GM10847 (cell line): ENCODE results near the gene PCGF3.
A peak's percentile ranks its signal among the peaks of the same experiment; 100 is the strongest.

Source experiments
- POLR2A ChIP-seq: IDR thresholded peaks from 2 replicates; pipeline ENCODE4 v1.6.1; 2011; ENCODE audit not compliant: insufficient read length; ENCODE audit errors: extremely low read depth

PCGF3 gene

DNA sequence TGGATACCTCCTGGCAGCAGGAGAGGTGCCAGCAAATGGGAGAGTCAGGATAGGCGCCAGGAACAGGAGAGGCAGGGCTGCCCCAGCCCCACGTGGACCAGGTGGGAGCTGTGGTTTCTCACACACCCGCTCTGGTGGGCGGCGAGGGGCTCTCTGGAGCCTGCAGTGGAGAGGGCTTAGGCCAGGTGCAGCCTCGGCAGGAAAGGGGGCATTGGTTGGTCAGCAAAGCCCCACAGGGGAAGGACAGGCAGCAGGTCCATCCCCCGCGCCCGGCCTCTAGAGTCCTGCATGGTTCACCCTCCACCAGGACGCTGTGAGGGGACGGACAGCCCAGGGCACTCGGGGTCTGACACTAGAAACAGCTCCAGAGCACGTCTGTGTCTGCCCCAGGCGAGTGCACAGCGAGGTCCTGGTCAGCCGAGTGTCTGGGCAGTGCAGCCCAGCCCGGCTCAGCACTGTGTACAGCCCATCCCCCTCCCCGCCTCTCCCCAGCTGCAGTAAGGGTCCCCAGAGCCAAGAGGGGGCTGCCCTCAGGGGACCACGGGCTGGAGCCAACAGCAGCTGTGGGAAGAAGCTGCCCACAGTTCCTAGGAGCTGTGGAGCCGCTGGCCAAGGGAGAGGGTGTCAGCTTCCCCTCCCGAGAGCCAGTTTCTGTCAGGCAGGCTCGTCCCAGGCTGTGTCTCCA lies 39.7 kb upstream of the PCGF3 start:
- TF ChIP-seq POLR2A = no peak

DNA sequence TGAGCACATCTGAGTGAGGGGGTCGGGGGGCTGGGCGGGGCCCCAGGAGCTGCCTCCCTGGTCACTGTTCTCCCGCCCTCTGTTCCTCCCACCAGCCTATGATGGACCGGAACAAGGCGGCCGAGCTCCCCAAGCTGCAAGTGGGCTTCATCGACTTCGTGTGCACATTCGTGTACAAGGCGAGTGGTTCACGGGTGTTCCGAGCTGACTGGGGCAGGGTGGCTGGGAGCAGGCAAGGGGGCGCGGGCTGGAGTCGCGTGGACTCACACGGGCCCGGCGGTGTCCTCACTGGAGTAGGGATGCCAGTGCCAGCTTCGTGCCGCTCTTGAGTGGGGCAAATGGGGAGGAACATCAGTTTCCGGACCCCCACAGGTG lies 39.2 kb upstream of the PCGF3 start:
- no peak for TF ChIP-seq POLR2A

DNA sequence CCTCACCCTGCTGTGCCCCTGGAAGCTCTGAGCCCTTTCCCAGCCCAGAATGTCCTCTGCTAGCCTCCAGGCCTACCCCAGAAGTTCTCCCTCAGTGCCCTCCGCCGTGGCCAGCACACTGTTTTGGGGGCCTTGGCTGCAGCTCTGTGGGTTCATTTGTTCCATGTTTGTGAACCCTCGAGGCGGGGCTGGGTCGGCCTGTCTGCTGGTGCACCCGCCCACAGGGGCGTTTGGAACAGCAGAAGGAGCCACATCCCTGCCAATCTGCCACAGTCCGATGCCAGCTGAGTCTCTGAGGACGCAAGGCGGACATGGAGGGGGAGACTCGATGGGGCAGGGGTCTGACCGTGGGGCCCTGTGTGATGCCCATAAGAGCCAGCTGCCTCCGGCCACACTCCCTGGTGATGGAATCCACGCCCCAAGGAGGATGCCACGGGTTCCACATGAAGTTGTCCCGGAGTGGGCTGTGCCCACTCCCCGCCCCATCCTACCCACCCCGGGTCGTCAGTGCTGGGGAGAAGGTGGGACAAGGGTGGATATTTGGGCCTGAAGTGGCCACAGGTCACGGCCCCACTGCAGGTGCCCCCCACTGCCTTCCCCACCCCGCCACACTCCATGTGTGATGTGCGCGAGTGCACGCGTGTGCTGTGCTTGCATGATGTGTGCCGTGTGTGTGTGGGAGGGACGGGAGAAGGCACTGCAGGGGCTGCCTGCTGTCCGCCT lies 38.6 kb upstream of the PCGF3 start:
- no peak for TF ChIP-seq POLR2A

DNA sequence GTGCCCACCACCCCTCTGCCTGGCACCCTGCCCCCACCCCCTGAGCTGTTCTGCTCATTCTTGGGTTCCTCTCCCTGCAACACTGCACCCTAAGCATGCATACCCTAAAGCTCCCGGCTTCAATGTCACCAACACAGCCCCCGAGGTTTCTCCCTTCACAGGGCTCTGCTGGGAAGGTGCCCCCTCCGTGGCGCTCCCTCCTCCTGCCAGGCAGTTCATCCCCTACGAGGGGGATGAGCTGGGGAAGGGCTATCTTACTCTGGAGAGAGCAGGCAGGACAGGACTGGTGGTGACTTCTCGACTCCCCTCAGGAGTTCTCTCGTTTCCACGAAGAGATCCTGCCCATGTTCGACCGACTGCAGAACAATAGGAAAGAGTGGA lies 38.1 kb upstream of the PCGF3 start:
- no peak for TF ChIP-seq POLR2A

DNA sequence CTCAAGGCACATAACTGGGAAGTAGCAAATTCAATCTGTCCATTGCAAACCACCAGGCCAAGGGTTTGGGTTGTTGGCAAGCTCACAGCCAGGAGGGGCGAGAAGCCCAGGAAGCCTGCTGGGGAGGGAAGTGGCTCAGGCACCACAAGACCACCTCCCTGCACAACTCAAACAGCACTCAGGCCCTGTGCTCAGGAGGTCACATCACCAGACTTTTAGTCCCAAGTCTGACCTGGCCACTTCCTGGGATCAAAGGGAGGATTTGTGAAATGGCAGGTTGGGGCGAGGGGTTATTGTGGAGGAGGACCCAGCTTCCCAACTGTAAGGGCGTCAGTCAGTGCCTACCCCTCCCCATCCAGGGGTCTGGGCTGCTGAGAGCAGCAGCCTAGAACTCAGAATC lies 33.9 kb upstream of the PCGF3 start:
- no peak for TF ChIP-seq POLR2A

DNA sequence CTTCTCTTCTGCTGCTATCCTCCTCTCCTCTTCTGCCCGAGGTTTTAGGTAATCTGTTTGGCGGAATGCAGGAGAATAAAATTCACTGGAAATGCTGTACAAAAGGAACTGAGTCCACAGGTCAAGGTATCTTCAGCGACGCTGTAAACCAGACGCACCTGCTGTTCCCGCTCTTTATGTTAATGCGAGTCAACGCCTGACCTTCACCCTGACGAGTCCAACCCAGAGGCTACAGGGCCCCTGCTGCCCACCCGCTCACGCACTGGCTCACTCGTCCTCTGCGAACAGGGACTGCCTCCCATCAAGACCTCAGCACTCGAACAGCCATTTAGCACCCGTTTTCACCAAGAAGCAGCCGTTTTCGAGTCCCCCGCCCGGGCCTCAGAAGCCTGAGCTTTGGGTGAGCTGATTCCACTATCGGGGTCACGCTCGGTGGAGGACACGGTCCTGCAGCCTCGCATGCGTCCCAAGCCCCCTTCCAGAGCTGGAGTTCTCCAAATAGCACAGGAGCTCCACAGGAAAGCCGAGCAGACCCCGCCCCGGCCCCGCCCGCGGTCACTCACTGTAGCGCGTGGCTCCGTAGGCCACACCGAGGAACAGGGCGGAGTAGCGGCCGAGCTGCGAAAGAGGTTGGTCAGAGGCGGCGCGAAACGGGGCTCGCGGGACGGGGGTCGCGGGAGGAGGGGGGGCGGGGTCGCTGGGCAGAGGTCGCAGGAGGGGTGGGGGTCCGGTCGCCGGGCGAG lies 32.1 kb upstream of the PCGF3 start:
- TF ChIP-seq POLR2A = no peak

DNA sequence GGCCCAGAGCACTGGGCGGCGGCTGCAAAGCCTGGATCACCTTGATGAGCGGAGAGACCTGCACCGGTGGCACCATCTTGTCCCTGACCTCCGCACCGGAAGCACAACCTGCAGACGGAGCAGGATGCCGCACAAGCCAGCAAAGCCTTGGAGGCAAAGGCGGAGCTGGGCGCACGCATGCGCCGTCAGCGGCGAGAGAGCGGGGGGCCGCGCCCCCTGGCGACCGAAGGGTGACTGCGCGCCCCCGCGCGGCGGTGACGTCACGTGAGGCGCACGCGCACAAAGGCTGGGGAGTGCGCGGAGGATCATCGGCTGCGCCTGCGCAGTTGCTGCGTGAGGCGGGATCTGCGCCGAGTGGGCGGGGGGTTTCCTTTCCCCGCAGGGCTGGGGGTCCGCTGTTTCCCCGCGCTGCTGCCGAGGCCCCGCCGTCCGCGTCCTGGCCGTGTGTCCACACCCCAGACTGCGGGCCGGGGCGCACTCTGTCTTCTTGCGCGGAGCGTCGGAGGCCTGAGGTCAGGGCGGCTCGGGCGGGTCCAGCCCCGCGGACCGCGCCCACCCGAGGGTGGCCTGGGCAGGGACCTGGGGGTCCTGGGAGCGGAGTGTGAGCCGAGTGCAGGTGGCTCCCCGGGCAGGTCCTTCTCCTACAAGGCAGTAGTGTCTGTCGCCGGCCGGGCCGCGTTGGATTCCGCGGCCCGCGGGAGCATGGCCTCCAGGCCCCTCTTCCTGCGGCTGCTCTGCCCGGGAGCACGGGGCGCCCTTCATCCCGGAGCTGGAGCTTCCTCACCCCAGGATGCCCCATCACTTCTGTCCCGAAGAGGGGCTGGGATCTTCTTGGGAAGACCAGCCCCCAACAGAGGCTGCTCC lies 31.2 kb upstream of the PCGF3 start, which contains the start of the genes ATP5ME and MYL5:
TSS of gene ATP5ME (minus strand) at position 105 of the 864 bp plus-strand sequence. CDS start at position 76, 29 bp downstream.
TSS of gene MYL5 (plus strand) at position 371 of the 864 bp plus-strand sequence. CDS start 3,485 bp downstream, outside the sequence.
- peak; percentile 67 for TF ChIP-seq POLR2A

DNA sequence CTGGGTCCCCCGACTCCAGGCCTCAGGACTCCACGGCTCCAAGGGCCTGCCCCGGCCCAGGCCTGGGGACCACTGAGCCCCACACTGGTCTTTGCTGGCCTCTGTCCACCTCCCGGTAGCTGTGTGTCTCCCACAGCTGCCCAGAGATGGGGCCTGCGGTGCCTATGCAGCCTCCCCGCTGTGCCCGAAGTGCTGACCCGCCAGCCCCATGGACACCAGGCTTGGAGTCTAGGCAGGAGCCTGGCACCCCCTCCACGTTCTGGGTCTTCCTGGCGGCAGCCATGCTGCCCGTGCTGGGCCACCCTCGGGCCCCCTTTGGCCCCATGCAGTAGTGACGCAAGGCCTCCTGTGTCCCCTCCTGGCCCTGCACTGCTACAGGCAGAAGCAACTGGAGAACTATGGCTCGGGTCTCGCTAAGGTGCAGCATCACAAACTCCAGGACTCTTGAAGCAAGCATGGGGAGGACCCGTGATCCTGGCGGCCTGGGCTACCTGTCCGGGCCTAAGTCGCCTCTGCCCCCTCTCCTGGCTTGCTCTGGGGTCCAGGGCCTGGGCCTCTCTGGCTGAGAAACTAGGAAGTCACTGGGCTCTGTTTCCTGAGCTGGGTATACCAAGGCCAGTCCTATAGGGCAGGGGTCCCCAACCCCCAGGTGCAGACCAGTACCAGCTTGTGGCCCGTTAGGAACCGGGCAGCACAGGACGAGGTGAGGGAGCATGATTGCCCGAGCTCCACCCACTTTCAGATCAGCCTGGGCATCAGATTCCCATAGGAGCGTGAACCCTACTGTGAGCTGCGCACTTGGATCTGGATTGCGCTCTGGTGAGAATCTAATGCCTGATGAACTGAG lies 30.4 kb upstream of the PCGF3 start:
- no peak for TF ChIP-seq POLR2A

DNA sequence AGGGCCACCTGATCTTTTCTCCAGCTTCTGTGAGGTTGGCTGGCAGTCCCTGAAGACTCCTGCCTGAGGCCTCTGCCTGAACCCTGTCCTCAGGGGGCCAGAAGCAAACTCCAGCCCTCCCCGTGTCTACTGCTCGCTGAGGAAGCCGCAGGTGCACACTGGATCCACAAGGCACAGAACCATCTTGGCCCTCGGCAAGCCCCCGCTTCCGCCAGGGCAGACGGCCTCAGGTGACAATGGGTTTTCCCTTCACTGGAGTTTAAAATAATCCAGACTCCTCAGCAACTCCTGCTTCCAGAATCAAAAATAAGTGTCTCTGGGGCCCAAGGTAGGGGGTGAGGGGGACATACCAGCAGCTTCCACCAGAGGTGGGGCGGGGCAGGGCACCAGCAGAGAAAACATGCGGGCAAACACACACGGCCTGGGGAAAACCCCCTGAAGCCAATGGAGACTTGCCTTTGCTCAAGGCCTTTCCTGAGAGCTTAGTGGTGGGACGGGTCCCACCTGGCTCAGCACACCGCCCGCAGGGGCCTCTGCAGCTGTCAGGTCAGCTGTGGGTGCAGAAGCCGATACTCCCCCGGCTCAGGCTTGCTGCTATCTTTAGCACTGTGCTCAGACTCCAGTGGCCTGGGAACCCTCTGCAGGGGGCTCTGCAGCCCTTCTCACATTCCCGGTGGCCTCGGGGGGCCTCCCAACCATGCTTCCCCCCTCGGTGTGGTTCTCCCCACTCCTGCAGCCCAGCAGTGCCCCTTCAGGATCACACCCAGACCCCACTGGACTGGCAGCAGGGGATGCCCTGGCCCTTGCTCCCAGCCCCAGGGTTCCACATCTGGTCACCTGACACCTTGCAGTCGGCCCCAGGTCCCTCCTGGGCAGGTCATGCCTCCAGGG lies 29.4 kb upstream of the PCGF3 start:
- TF ChIP-seq POLR2A = peak; percentile 9

DNA sequence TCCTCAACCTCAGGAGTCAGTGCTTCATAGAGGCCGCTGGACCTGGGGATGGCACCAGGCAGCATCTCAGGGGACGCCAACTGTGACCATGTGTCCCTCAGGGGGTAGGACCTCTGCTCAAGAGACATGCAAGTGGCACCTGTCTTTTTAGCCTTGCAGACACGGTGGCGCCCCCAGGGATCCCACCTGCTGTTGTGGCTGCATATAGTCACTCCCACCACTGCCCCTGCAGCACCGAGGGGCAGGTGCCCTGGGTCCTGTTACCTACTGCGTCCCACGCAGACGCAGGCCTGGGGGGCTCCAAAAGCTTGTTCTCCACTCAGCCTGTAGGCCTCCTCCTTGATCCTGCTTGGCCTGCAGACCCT lies 28.8 kb upstream of the PCGF3 start:
- no peak for TF ChIP-seq POLR2A

DNA sequence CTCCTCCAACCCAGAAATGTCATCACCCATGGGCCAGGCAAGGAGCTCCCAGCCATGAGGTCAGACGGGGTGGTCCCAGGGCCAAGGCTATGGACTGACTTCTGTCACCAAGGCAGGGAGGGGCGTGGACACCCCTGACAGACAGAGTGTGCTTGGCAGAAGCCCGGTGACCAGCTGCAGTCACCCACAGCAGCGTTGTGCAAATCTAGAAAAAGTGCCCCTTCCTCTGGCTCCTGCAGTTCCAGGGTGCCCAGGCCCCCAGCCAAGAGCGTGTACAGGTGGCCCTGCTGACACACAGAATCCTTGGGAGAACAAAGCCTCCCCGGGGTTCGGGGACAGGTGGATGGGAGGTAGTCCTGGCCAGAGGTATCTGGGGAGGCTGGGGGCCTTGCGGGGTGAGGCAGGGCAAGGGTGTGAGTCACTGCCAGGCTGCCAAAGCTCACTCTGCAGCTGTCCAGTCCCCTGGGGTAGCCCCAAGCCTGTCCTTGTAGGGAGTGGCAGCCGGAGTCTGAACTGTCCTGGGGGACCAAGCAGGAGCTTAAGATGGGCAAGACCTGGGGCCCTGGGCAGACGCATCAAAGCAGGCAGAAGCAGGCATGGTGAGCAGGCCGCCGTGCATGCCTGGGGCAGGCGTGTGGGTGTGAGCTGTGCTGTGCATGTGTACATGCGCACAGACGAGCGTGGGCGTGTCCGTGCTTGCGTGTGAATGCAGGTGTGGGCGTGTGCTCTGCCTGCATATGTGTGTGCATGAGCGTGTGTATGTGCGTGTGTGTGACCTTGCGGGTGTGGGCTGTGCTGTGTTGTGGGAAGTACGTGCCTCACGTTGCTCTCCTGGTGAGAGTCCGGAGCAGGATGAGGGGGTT lies 28.0 kb upstream of the PCGF3 start:
- no peak for TF ChIP-seq POLR2A

DNA sequence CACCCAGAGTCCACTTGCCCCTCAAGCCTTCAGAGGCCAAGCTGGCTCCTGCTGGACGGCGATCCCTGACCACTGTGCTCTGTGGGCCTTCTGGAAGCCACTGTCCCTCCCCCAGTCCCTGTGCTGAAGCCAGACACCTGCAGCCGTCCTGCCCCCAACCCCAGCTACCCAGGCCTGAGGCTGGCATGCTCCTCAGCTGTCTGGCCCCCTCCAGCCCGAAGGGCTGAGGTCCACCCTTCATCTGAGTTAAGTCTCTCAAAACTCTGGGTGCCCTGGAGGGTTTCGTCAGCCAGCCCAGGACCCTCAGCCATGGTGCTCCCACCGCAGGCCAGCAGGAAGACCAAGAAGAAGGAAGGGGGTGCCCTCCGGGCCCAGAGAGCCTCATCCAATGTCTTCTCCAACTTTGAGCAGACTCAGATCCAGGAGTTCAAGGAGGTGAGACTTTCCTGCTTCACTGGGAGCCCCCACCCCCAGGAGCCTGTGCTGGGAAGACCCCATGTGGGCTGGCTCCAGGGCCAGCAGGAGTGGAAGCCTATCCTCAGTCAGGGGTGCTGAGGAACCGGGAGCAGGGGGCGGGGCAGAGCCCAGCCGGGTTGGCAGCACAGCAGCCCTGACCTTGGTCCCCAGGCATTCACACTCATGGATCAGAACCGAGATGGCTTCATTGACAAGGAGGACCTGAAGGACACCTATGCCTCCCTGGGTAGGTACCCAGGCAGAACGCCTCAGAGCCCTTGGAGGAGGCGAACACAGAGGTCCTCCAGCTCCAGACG lies 27.1 kb upstream of the PCGF3 start:
- no peak for TF ChIP-seq POLR2A

DNA sequence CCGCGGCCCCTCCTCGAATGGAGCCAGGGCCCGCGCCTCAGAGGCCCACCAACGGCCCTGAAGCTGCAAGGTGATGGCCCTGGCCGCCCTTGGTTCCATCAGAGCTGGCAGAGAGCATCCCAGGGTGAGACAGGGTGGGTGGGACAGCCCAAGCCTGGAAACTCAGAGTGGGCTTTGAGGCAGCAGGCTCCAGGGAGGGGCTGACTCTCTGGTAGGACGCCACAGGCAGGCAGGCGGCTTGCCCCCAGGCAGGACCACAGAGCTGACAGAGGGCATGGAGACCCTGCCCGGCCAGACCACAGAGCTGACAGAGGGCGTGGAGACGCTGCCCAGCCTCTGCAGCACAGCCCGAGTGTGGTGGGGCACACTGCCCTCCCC lies 26.5 kb upstream of the PCGF3 start:
- no peak for TF ChIP-seq POLR2A
